Activated B cell treated with CpG ODN at 0.5 μM for 24 hours (primary cell): Measurements from ENCODE around the gene GABRQ. TPM values are rescaled to one million over a fixed set of nuclear protein-coding genes. Genes with fewer than 3 reads are reported as not detected.
"Not testable (repeated sequence)": the region's sequence is repeated elsewhere in the genome, so short reads cannot be mapped to it uniquely, and the experiment has no call there.

ENCODE experiments used
- ATAC-seq: fragments of 200-7000 bp; cut with Tn5 transposase; one replicate; pipeline ENCODE4 v1.10.0; 2021; ENCODE audit warnings: low read depth, mild to moderate bottlenecking, moderate library complexity
- CTCF ChIA-PET: fragments of 350-600 bp; sonication (Branson Sonifier 250); formaldehyde crosslinking; loops from one replicate; lab custom pipeline; 2021; ENCODE audit warnings: antibody characterized with exemption; lab: Charles Lee
- POLR2A ChIA-PET: fragments of 350-600 bp; sonication (Branson Sonifier 250); formaldehyde crosslinking; loops from one replicate; lab custom pipeline; 2021; ENCODE audit warnings: antibody characterized with exemption; lab: Charles Lee
- DNase-seq: peaks from one replicate; pipeline ENCODE4 v3.0.0; 2022
- H3K27ac Mint-ChIP-seq: one replicate; pipeline ENCODE4 v1.8.0; 2020; ENCODE audit warnings: mixed read lengths
- H3K27me3 Mint-ChIP-seq: one replicate; pipeline ENCODE4 v1.8.0; 2021; ENCODE audit warnings: mixed read lengths
- H3K36me3 Mint-ChIP-seq: one replicate; pipeline ENCODE4 v1.8.0; 2021; ENCODE audit warnings: low read depth, mixed read lengths
- H3K4me1 Mint-ChIP-seq: one replicate; pipeline ENCODE4 v1.8.0; 2021; ENCODE audit warnings: mixed read lengths
- H3K4me3 Mint-ChIP-seq: one replicate; pipeline ENCODE4 v1.8.0; 2020; ENCODE audit warnings: mild to moderate bottlenecking, mixed read lengths
- H3K9me3 Mint-ChIP-seq: one replicate; pipeline ENCODE4 v1.8.0; 2020; ENCODE audit warnings: mixed read lengths
- CTCF ChIP-seq: fragments of 200-600 bp; IDR thresholded peaks from one replicate; pipeline ENCODE4 v1.8.0; 2022; ENCODE audit warnings: antibody characterized with exemption, mild to moderate bottlenecking
- intact Hi-C: fragments of 100-400 bp; cut with micrococcal nuclease; formaldehyde crosslinking; loops from one replicate; pipeline ENCODE4 v1.15.1; 2024
- total RNA-seq: library from RNA; stranded (reverse); gene quantifications from 2 replicates; pipeline ENCODE4 v1.2.3, GENCODE V29; 2022

Gene GABRQ
- total RNA-seq, 1 donor from 2014 or later: not detected

- ChIA-PET POLR2A (no interaction called here), CTCF (no interaction called here)
- no peak for TF ChIP-seq CTCF
- H3K27me3 Mint-ChIP-seq: peaks cover 2% of the 10 kb centered on the region
- no peaks in the 10 kb centered on the region for H3K9me3 Mint-ChIP-seq
- intact Hi-C loops: no loop called here
- no peak overlapping the region for H3K4me3 Mint-ChIP-seq
- ATAC-seq: no peak
- H3K4me1 Mint-ChIP-seq: no peaks in the 10 kb centered on the region
- H3K27ac Mint-ChIP-seq: no peak overlapping the region
- H3K36me3 Mint-ChIP-seq: no peaks in the 10 kb centered on the region
- no peak for DNase-seq
Measured at GRCh38 chrX:152658302-152658701, 20.6 kb downstream of the GABRQ start.

GRCh38 chrX:152663086-152663485 lies 25.4 kb downstream of the GABRQ start:
- H3K36me3 Mint-ChIP-seq: no peaks in the 10 kb centered on the region
- POLR2A ChIA-PET: no interaction called here
- intact Hi-C loops: no loop called here
- H3K4me3 Mint-ChIP-seq: no peak overlapping the region
- H3K9me3 Mint-ChIP-seq: peaks cover 2% of the 10 kb centered on the region
- no peak overlapping the region for H3K27ac Mint-ChIP-seq
- H3K27me3 Mint-ChIP-seq: no peaks in the 10 kb centered on the region
- CTCF ChIA-PET: no interaction called here
- TF ChIP-seq CTCF: no peak
- ATAC-seq (no peak), DNase-seq (no peak)
- no peaks in the 10 kb centered on the region for H3K4me1 Mint-ChIP-seq

DNA sequence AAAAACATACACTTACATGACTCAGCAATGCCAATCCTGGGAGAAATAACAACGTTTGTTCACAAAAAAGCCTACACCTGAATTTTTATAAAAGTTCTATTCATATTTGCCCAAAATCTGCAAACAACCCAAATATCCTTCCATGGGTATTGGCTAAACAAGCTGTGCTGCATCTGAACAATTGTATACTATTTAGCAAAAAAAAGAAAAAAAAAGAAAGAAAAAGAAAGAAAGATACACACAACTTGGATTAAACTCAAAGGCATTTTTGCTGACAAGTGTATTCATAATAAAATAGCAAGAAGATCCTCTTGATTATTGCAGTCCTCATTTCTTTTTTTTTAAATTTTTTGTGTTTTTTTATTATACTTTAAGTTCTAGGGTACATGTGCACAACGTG lies 36.4 kb downstream of the GABRQ start:
- Mint-ChIP-seq H3K27me3 (no peaks in the 10 kb centered on the region), H3K4me1 (no peaks in the 10 kb centered on the region), H3K9me3 (no peaks in the 10 kb centered on the region), H3K36me3 (no peaks in the 10 kb centered on the region), H3K27ac (no peak overlapping the region), H3K4me3 (no peak overlapping the region)
- no peak for TF ChIP-seq CTCF
- intact Hi-C loops: no loop called here
- ChIA-PET POLR2A (no interaction called here), CTCF (no interaction called here)
- ATAC-seq (no peak), DNase-seq (no peak)

GRCh38 chrX:152674652-152675051 lies 37.0 kb downstream of the GABRQ start:
- intact Hi-C loops, H3K27me3 Mint-ChIP-seq, ATAC-seq, H3K4me1 Mint-ChIP-seq, H3K9me3 Mint-ChIP-seq, H3K36me3 Mint-ChIP-seq, H3K27ac Mint-ChIP-seq, H3K4me3 Mint-ChIP-seq, DNase-seq, CTCF ChIA-PET, POLR2A ChIA-PET: not testable (repeated sequence)

- CTCF ChIA-PET, H3K4me1 Mint-ChIP-seq, ATAC-seq, DNase-seq, H3K9me3 Mint-ChIP-seq, intact Hi-C loops, H3K4me3 Mint-ChIP-seq, H3K36me3 Mint-ChIP-seq, POLR2A ChIA-PET, H3K27me3 Mint-ChIP-seq, H3K27ac Mint-ChIP-seq: not testable (repeated sequence)
Measured at GRCh38 chrX:152681012-152681411, 43.3 kb downstream of the GABRQ start.

DNA sequence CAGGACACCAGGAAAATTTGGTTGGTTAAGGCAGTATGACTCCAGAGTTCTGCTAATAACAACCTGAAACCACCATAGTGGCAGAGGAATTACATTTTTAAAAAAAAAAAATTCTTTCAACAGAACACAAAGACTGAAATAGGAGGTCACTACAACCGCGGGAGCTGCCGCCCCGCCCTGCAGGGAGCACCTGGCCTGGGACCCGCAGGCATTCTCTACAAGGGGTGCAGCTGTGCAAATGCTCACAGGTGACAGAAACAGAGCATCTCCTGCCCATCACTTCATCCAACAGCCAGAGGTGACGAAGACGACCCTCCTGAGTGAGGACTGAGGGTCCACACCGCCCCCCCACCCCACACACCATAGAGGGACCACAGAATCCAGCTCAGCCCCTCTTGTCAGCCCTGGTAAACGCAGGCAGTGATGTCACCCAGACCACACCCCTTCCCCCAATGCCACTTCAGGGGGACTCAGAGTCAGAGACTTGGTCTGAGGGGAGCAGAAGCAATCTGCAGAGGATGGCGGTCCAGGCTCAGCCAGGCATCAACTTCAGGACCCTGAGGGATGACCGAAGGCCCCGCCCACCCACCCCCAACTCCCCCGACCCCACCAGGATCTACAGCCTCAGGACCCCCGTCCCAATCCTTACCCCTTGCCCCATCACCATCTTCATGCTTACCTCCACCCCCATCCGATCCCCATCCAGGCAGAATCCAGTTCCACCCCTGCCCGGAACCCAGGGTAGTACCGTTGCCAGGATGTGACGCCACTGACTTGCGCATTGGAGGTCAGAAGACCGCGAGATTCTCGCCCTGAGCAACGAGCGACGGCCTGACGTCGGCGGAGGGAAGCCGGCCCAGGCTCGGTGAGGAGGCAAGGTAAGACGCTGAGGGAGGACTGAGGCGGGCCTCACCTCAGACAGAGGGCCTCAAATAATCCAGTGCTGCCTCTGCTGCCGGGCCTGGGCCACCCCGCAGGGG lies 60.5 kb downstream of the GABRQ start, which contains the start of gene MAGEA3:
MAGEA3 (plus strand) TSS at position 843 of the 980 bp plus-strand sequence. CDS start 2,039 bp downstream, outside the sequence.
- H3K4me1 Mint-ChIP-seq, H3K36me3 Mint-ChIP-seq, intact Hi-C loops, H3K27me3 Mint-ChIP-seq, ATAC-seq, H3K27ac Mint-ChIP-seq, H3K4me3 Mint-ChIP-seq, DNase-seq, CTCF ChIA-PET, POLR2A ChIA-PET, H3K9me3 Mint-ChIP-seq: not testable (repeated sequence)

DNA sequence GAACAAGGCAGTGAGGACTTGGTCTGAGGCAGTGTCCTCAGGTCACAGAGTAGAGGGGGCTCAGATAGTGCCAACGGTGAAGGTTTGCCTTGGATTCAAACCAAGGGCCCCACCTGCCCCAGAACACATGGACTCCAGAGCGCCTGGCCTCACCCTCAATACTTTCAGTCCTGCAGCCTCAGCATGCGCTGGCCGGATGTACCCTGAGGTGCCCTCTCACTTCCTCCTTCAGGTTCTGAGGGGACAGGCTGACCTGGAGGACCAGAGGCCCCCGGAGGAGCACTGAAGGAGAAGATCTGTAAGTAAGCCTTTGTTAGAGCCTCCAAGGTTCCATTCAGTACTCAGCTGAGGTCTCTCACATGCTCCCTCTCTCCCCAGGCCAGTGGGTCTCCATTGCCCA lies 62.7 kb downstream of the GABRQ start:
- ATAC-seq, H3K36me3 Mint-ChIP-seq, CTCF ChIA-PET, H3K4me3 Mint-ChIP-seq, DNase-seq, POLR2A ChIA-PET, H3K4me1 Mint-ChIP-seq, H3K27me3 Mint-ChIP-seq, H3K27ac Mint-ChIP-seq, intact Hi-C loops, H3K9me3 Mint-ChIP-seq: not testable (repeated sequence)

DNA sequence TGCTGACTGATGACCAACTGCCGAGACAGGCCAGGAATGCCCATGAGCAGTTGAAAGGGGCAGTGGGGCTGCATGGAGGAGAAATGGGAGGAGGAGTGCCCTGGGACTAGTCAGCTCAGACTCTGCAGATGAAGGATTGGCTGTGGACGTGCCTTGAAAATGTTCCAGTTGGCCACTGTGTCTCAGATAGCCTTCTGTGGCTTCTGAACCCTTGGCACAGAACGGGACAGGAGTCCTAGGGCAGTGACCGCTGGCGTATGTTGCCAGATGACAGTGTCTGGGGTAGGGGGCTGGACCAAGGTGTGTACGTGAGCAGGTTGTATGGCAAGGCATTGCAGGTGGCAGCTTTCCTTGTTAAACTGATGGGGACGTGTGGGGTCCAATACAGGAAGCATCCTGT lies 68.8 kb downstream of the GABRQ start:
- intact Hi-C loops, ATAC-seq, H3K4me1 Mint-ChIP-seq: not testable (repeated sequence)

More for the DNA sequence above, 68.8 kb downstream of the GABRQ start:
- CTCF ChIA-PET, POLR2A ChIA-PET, DNase-seq, H3K36me3 Mint-ChIP-seq, H3K9me3 Mint-ChIP-seq, H3K4me3 Mint-ChIP-seq, H3K27me3 Mint-ChIP-seq, H3K27ac Mint-ChIP-seq: not testable (repeated sequence)
